Colon (tissue), 2 donors: ENCODE data around the gene SYT3.
"Not testable (repeated sequence)": the region's sequence is repeated elsewhere in the genome, so short reads cannot be mapped to it uniquely, and the experiment has no call there.

Experiments
- FAIRE-seq: peaks from 2 replicates; lab custom pipeline; 2012; peaks lifted over from hg19 to GRCh38; lab: Jason Lieb, UNC
- donor health status: control.
- donor health status: control.

SYT3 gene

GRCh38 chr19:50636317-50637085 is 3.2 kb downstream of the SYT3 start:
- no peak for FAIRE-seq

GRCh38 chr19:50633973-50634372 is 5.7 kb downstream of the SYT3 start:
- FAIRE-seq = no peak

- no peak for FAIRE-seq
Observed at GRCh38 chr19:50633359-50633758, 6.3 kb downstream of the SYT3 start.

GRCh38 chr19:50632151-50632835 is 7.4 kb downstream of the SYT3 start:
- no peak for FAIRE-seq

- FAIRE-seq = no peak
Observed at GRCh38 chr19:50629801-50630200, 9.9 kb downstream of the SYT3 start.

GRCh38 chr19:50629194-50629593 is 10.5 kb downstream of the SYT3 start:
- FAIRE-seq = no peak

GRCh38 chr19:50628551-50628950 is 11.1 kb downstream of the SYT3 start:
- FAIRE-seq = no peak

- no peak for FAIRE-seq
Observed at GRCh38 chr19:50628146-50628545, 11.5 kb downstream of the SYT3 start.

GRCh38 chr19:50626795-50627194 is 12.9 kb downstream of the SYT3 start:
- no peak for FAIRE-seq

- no peak for FAIRE-seq
Observed at GRCh38 chr19:50626011-50626410, 13.7 kb downstream of the SYT3 start.

- no peak for FAIRE-seq
Observed at GRCh38 chr19:50624949-50625600, 14.6 kb downstream of the SYT3 start.

GRCh38 chr19:50620394-50620906 is 19.2 kb downstream of the SYT3 start:
- not testable (repeated sequence) for FAIRE-seq

GRCh38 chr19:50619184-50619583 is 20.5 kb downstream of the SYT3 start:
- not testable (repeated sequence) for FAIRE-seq

- not testable (repeated sequence) for FAIRE-seq
Observed at GRCh38 chr19:50618379-50618778, 21.3 kb downstream of the SYT3 start.

- not testable (repeated sequence) for FAIRE-seq
Observed at GRCh38 chr19:50612504-50613404, 26.9 kb downstream of the SYT3 start.

GRCh38 chr19:50607874-50608785 is 31.6 kb downstream of the SYT3 start:
- no peak for FAIRE-seq

GRCh38 chr19:50607388-50607787 is 32.3 kb downstream of the SYT3 start:
- no peak for FAIRE-seq

- FAIRE-seq = not testable (repeated sequence)
Observed at GRCh38 chr19:50606059-50606836, 33.4 kb downstream of the SYT3 start.

GRCh38 chr19:50604264-50605073 is 35.2 kb downstream of the SYT3 start:
- FAIRE-seq = not testable (repeated sequence)
